GM12874 (cell line): ENCODE data around the gene CMPK1.
A peak's percentile ranks its signal among the peaks of the same experiment; 100 is the strongest.

Experiments
- CTCF ChIP-seq: IDR thresholded peaks from 2 replicates; pipeline ENCODE4 v1.5.1; 2011; ENCODE audit warnings: low read depth, mild to moderate bottlenecking, control low read depth, low read length, moderate library complexity; ENCODE audit not compliant: insufficient read depth

The CMPK1 gene

GRCh38 chr1:47332779-47333577, 612 bp upstream of the CMPK1 start:
- TF ChIP-seq CTCF, result no peak

- TF ChIP-seq CTCF, result peak; percentile 33
Measured at GRCh38 chr1:47333922-47334764, 553 bp downstream of the CMPK1 start.

- TF ChIP-seq CTCF, result no peak
Measured at GRCh38 chr1:47334765-47335435, 1.3 kb downstream of the CMPK1 start.

- TF ChIP-seq CTCF, result no peak
Measured at GRCh38 chr1:47337350-47337749, 3.8 kb downstream of the CMPK1 start.

GRCh38 chr1:47338249-47339077, 4.9 kb downstream of the CMPK1 start:
- no peak for TF ChIP-seq CTCF

GRCh38 chr1:47340227-47340626, 6.6 kb downstream of the CMPK1 start:
- no peak for TF ChIP-seq CTCF
